ENCODE data around the gene DEFB123.

The DEFB123 gene

DNA sequence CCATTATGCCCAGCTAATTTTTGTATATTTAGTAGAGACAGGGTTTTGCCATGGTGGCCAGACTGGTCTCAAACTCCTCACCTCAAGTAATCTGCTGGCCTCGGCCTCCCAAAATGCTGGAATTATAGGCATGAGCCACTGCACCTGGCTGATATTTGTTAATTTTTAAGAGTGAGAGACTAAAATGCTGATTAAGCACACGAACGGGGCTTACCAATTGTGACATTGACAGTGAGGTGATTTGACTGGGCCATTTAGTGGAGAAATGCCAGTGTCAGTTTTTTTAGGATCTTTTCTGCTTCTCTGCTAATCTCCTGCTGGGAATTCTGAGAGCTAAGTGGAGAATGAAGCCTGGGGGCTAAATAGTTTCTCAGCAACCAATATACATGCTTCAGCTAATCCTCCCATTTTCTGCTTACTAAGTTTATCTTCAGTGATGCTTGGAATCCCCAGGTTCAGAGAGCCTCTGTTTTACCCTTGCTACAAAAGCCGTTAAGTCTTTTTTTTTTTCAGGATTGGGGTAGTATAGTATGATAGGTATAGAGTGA, 9.8 kb upstream of the DEFB123 start:
- no peak for TF ChIP-seq SPI1 (IDR thresholded peaks at IDR 0.05; ENCODE audit: borderline replicate concordance, low read depth)
- TF ChIP-seq REST (IDR thresholded peaks at IDR 0.05; ENCODE audit: insufficient replicate concordance, low read depth), result no peak
- TF ChIP-seq, protein P1, sequence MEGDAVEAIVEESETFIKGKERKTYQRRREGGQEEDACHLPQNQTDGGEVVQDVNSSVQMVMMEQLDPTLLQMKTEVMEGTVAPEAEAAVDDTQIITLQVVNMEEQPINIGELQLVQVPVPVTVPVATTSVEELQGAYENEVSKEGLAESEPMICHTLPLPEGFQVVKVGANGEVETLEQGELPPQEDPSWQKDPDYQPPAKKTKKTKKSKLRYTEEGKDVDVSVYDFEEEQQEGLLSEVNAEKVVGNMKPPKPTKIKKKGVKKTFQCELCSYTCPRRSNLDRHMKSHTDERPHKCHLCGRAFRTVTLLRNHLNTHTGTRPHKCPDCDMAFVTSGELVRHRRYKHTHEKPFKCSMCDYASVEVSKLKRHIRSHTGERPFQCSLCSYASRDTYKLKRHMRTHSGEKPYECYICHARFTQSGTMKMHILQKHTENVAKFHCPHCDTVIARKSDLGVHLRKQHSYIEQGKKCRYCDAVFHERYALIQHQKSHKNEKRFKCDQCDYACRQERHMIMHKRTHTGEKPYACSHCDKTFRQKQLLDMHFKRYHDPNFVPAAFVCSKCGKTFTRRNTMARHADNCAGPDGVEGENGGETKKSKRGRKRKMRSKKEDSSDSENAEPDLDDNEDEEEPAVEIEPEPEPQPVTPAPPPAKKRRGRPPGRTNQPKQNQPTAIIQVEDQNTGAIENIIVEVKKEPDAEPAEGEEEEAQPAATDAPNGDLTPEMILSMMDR (IDR thresholded peaks at IDR 0.05; ENCODE audit: insufficient read depth, low read length), result no peak
- TF ChIP-seq GABPA (IDR thresholded peaks at IDR 0.05; ENCODE audit: low read depth), result no peak
- no peak for TF ChIP-seq POLR2AphosphoS5 (IDR thresholded peaks at IDR 0.05; ENCODE audit: low read depth)
- no peak overlapping the region for H3K4me3 ChIP-seq (replicated peaks; ENCODE audit: insufficient read depth, low read length)
- no peak for DNase-seq (ENCODE audit: low read depth in 1 of 2, low spot score in 1 of 2)
- H3K27me3 ChIP-seq (ENCODE audit: insufficient read depth, poor library complexity, severe bottlenecking), result no peaks in the 10 kb centered on the region
- H3K27ac ChIP-seq (replicated peaks), result no peak overlapping the region

GRCh38 chr20:31446084-31446819, 5.8 kb downstream of the DEFB123 start:
- DNase-seq (ENCODE audit: low read depth in 1 of 2, low spot score in 1 of 2), result no peak
- Histone ChIP-seq H3K27ac (replicated peaks) (no peak overlapping the region), H3K4me3 (replicated peaks; ENCODE audit: insufficient read depth, low read length) (no peak overlapping the region), H3K27me3 (ENCODE audit: insufficient read depth, poor library complexity, severe bottlenecking) (no peaks in the 10 kb centered on the region)
- TF ChIP-seq, protein P1 (IDR thresholded peaks at IDR 0.05; ENCODE audit: insufficient read depth, low read length), result no peak
- TF ChIP-seq SPI1 (IDR thresholded peaks at IDR 0.05; ENCODE audit: borderline replicate concordance, low read depth), result no peak
- no peak for TF ChIP-seq REST (IDR thresholded peaks at IDR 0.05; ENCODE audit: insufficient replicate concordance, low read depth)
- no peak for TF ChIP-seq POLR2AphosphoS5 (IDR thresholded peaks at IDR 0.05; ENCODE audit: low read depth)
- TF ChIP-seq GABPA (IDR thresholded peaks at IDR 0.05; ENCODE audit: low read depth), result no peak

DNA sequence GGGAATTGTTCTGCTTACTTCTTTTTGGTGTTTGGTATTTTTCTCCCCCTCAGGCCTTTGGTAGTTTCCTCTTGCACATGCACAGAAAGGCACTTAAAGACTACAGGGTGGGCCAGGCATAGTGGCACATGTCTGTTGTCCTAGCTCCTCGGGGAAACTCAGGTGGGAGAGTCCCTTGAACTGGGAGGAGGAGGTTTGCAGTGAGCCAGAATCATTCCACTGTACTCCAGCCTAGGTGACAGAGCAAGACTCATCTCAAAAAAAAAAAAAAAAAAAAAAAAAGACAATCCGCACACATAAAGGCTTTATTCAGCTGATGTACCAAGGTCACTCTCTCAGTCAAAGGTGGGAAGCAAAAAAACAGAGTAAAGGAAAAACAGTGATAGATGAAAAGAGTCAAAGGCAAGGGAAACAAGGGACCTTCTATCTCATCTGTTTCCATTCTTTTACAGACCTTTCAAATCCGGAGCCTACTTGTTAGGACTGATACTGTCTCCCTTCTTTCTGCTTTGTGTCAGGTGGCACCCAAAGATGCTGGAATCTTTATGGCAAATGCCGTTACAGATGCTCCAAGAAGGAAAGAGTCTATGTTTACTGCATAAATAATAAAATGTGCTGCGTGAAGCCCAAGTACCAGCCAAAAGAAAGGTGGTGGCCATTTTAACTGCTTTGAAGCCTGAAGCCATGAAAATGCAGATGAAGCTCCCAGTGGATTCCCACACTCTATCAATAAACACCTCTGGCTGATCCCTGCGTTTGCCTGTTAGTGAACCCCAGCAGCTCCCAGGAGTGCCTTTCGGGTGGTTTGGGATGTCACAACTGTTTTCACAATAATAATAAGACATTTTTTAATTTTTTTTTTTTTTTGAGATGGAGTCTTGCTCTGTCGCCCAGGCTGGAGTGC, 9.3 kb downstream of the DEFB123 start:
- no peaks in the 10 kb centered on the region for H3K27me3 ChIP-seq (ENCODE audit: insufficient read depth, poor library complexity, severe bottlenecking)
- DNase-seq (ENCODE audit: low read depth in 1 of 2, low spot score in 1 of 2), result no peak
- no peak overlapping the region for H3K27ac ChIP-seq (replicated peaks)

More for the DNA sequence above, 9.3 kb downstream of the DEFB123 start:
- no peak overlapping the region for H3K4me3 ChIP-seq (replicated peaks; ENCODE audit: insufficient read depth, low read length)
- no peak for TF ChIP-seq GABPA (IDR thresholded peaks at IDR 0.05; ENCODE audit: low read depth)
- TF ChIP-seq, protein P1 (IDR thresholded peaks at IDR 0.05; ENCODE audit: insufficient read depth, low read length), result no peak
- no peak for TF ChIP-seq POLR2AphosphoS5 (IDR thresholded peaks at IDR 0.05; ENCODE audit: low read depth)
- TF ChIP-seq SPI1 (IDR thresholded peaks at IDR 0.05; ENCODE audit: borderline replicate concordance, low read depth), result no peak
- no peak for TF ChIP-seq REST (IDR thresholded peaks at IDR 0.05; ENCODE audit: insufficient replicate concordance, low read depth)
